ENCODE results near the gene CASZ1.

The CASZ1 gene

DNA sequence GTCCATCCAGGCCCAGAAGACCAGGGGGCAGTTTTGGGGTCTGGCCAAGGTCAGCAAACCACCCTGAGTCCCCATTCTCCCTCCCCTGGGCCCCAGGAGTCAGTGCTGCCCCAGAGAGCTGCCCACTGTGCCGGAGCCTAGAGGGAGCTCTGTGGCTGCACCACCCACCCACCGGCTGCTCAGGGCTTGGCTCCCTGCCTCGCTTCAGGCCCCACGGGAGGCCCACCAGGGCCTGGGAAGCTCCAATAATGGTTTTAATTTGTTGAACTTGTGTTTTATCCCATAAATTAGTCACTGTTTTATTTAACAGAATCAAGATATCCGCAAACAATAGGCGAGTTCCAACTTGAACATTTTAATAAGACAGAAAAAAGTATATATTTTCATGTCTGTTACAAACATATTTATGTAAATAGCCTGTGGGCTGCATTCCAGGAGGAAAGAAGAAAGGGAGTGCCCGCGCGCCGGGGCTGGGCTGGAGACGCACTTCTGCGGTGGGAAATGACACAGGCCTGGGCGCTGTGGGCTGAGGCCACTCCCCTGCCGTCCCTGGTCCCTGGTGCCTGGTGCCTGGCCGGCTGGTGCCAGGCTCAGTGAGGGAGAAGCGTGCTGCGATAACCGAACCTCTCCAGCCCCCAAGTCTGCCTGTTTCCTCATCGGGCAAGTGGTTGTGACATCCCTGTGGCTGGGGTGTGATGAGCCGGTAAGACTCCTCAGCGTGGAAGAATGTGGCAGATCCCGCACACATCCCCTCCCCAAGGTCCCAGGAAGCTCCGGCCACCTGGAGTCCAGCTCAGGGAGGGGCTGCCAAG lies 161.2 kb downstream of the CASZ1 start:
- Histone ChIP-seq H3K27ac (no peak overlapping the region), H3K36me3 (peaks cover 21% of the 10 kb centered on the region), H3K9me3 (no peaks in the 10 kb centered on the region), H3K4me1 (ENCODE audit: control insufficient read depth in 1 of 2, insufficient read depth in 1 of 2, low read depth in 1 of 2, low read length in 1 of 2) (no peaks in the 10 kb centered on the region), H3K4me3 (ENCODE audit: low read depth in 1 of 2, low read length in 1 of 2) (no peak overlapping the region), H3K27me3 (peaks cover 50% of the 10 kb centered on the region)
- TF ChIP-seq, protein P1, sequence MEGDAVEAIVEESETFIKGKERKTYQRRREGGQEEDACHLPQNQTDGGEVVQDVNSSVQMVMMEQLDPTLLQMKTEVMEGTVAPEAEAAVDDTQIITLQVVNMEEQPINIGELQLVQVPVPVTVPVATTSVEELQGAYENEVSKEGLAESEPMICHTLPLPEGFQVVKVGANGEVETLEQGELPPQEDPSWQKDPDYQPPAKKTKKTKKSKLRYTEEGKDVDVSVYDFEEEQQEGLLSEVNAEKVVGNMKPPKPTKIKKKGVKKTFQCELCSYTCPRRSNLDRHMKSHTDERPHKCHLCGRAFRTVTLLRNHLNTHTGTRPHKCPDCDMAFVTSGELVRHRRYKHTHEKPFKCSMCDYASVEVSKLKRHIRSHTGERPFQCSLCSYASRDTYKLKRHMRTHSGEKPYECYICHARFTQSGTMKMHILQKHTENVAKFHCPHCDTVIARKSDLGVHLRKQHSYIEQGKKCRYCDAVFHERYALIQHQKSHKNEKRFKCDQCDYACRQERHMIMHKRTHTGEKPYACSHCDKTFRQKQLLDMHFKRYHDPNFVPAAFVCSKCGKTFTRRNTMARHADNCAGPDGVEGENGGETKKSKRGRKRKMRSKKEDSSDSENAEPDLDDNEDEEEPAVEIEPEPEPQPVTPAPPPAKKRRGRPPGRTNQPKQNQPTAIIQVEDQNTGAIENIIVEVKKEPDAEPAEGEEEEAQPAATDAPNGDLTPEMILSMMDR (IDR thresholded peaks at IDR 0.05) = no peak

DNA sequence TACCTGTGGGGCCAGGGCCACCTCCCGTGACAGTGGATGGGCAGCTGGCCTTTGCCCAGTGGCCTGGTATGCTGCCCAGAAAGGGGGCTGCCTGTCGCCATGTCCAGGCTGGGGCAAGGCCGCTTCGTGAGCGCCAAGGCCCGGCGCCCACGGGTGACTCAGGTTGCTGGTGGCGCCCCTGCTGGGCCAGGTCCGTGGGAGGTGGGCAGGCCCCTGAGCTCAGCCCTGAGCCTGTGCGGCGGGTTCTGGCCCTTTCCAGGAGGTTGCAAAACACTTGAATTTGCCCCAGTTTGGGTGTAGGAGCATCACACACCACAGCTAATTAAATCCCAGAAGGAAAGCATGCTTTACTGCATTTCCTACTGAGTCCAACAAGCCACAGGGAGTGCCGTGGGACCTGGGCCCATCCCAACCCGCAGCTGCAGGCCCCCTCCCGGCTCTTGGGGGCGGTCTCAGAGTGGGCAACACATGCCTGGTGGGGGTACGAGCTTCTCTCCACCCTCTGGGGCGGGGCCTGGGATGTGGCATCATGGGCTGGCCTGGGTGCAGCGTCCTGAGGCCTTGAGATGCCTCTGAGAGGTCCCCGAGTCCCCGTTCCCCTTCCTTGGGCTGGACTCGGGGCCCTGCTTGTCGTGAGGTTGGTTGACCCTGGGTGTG lies 161.9 kb downstream of the CASZ1 start:
- H3K4me3 ChIP-seq (ENCODE audit: low read depth in 1 of 2, low read length in 1 of 2) = no peak overlapping the region
- H3K36me3 ChIP-seq = peaks cover 24% of the 10 kb centered on the region
- H3K27ac ChIP-seq = no peak overlapping the region
- H3K9me3 ChIP-seq = no peaks in the 10 kb centered on the region
- H3K27me3 ChIP-seq = peaks cover 42% of the 10 kb centered on the region
- TF ChIP-seq, protein P1 (IDR thresholded peaks at IDR 0.05) = no peak
- H3K4me1 ChIP-seq (ENCODE audit: control insufficient read depth in 1 of 2, insufficient read depth in 1 of 2, low read depth in 1 of 2, low read length in 1 of 2) = no peaks in the 10 kb centered on the region

DNA sequence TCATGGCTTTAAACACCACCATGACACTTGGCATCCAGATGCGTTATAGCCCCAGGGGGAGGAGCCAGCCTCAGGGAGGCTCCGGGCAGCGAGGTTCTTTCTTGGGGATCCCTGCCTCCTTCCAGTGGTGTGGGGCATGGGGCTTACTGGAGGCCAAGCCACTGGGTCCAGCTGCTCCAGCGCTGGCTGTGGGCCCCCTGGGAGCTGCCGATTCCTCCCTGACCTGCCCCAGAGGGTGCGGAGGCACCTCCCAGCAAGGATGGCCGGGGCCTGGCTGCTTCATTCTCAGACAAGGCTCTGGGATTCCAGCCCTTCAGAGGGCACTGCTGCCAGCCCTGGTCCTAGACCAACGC lies 162.4 kb downstream of the CASZ1 start:
- Histone ChIP-seq H3K27me3 (peaks cover 38% of the 10 kb centered on the region), H3K4me3 (ENCODE audit: low read depth in 1 of 2, low read length in 1 of 2) (no peak overlapping the region), H3K9me3 (no peaks in the 10 kb centered on the region), H3K36me3 (peaks cover 22% of the 10 kb centered on the region), H3K27ac (no peak overlapping the region), H3K4me1 (ENCODE audit: control insufficient read depth in 1 of 2, insufficient read depth in 1 of 2, low read depth in 1 of 2, low read length in 1 of 2) (no peaks in the 10 kb centered on the region)
- TF ChIP-seq, protein P1 (IDR thresholded peaks at IDR 0.05) = no peak

DNA sequence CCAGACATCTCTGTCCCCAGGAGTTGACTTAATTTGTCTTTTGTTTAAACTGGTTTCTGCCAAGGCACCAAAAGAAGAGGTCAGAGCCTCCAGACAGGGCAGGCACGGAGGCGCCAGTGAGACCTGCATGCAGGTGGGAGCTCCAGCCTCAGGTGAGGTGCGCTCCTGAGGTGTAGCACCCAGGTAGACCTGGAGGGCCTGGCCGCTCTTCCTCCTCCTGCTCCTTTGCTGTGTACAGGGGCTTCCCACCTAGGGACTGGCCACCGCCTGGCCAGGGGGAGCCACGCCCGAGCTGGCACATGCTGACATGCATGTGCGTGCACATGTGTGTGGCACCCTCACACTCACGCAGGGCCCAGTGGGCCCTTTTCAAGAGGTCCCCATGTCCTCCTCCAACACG lies 163.0 kb downstream of the CASZ1 start:
- Histone ChIP-seq H3K4me3 (ENCODE audit: low read depth in 1 of 2, low read length in 1 of 2) (no peak overlapping the region), H3K27ac (no peak overlapping the region), H3K27me3 (peaks cover 35% of the 10 kb centered on the region), H3K36me3 (peaks cover 22% of the 10 kb centered on the region), H3K4me1 (ENCODE audit: control insufficient read depth in 1 of 2, insufficient read depth in 1 of 2, low read depth in 1 of 2, low read length in 1 of 2) (no peaks in the 10 kb centered on the region), H3K9me3 (no peaks in the 10 kb centered on the region)
- TF ChIP-seq, protein P1 (IDR thresholded peaks at IDR 0.05) = no peak

DNA sequence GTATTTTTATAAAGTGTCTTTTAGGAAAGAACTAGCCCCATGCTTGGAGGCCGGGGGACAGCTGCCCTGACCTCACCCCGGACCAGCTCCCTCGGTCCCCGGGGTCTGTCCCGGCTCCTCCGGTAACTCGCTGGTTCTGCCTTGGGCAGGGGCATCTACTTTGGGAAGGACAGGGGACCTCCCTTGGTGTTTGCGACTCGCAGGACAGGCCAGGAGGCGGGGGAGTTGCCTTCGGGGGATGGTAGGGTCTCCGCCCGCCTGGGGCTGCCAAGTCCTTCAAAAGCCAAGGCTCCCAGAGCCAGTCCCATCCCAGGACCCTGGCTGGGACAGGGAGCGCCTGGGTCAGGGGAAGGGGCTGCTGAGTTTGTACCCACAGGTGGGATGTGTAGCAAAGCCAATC lies 163.8 kb downstream of the CASZ1 start:
- H3K27me3 ChIP-seq = peaks cover 27% of the 10 kb centered on the region
- H3K4me3 ChIP-seq (ENCODE audit: low read depth in 1 of 2, low read length in 1 of 2) = no peak overlapping the region
- H3K4me1 ChIP-seq (ENCODE audit: control insufficient read depth in 1 of 2, insufficient read depth in 1 of 2, low read depth in 1 of 2, low read length in 1 of 2) = no peaks in the 10 kb centered on the region
- TF ChIP-seq, protein P1 (IDR thresholded peaks at IDR 0.05) = no peak
- no peak overlapping the region for H3K27ac ChIP-seq
- H3K36me3 ChIP-seq = peaks cover 22% of the 10 kb centered on the region
- no peaks in the 10 kb centered on the region for H3K9me3 ChIP-seq
